Endothelial cell of umbilical vein (primary cell): ENCODE data around the gene BIRC2. TPM values are rescaled to one million over a fixed set of nuclear protein-coding genes. Genes with fewer than 3 reads are reported as not detected.

Experiments used
- BruUV-seq: library from RNA; stranded (reverse); fragments of 400-500 nt; replicated peaks from 2 replicates; lab custom pipeline; 2021; lab: Mats Ljungman, UMichigan
- CTCF ChIA-PET: fragments of 300-600, 350-600 bp; sonication (Branson Sonifier 250); formaldehyde crosslinking; loops from one replicate; lab custom pipeline; 2021; ENCODE audit warnings: antibody characterized with exemption, inconsistent platforms; lab: Charles Lee
- POLR2A ChIA-PET: fragments of 300-600, 350-600 bp; sonication (Branson Sonifier 250); formaldehyde crosslinking; loops from one replicate; lab custom pipeline; 2021; ENCODE audit warnings: antibody characterized with exemption, inconsistent platforms; lab: Charles Lee
- DNase-seq: peaks from one replicate; pipeline ENCODE4 v3.0.0-alpha.2; 2011; ENCODE audit warnings: low read depth, low spot score
- FAIRE-seq: peaks from 2 replicates; lab custom pipeline; 2011; peaks lifted over from hg19 to GRCh38; lab: Jason Lieb, UNC
- H2AFZ ChIP-seq: 2 replicates; pipeline ENCODE4 v1.6.0; 2012; ENCODE audit warnings: low read depth, low read length, control low read depth, inconsistent platforms
- H3K27ac ChIP-seq: 2 replicates; pipeline ENCODE4 v1.5.1; 2011; ENCODE audit warnings: low read depth, mild to moderate bottlenecking, control low read depth, low read length, moderate library complexity; ENCODE audit not compliant: insufficient read depth
- H3K27me3 ChIP-seq, 2 experiments: 2 replicates each; pipeline versions ENCODE4 v1.6.0 to v1.6.1; 2011; ENCODE audit warnings: low read length in 2 of 2, mixed read lengths in 1 of 2; ENCODE audit not compliant: control insufficient read depth in 2 of 2, insufficient read depth in 2 of 2
- H3K36me3 ChIP-seq, 2 experiments: 2 replicates in 1 of 2; 3 replicates in 1 of 2; pipeline ENCODE4 v1.5.1; 2011; ENCODE audit warnings: low read length in 2 of 2, mild to moderate bottlenecking in 1 of 2, moderate library complexity in 1 of 2; ENCODE audit not compliant: control insufficient read depth in 2 of 2, insufficient read depth in 2 of 2; ENCODE audit errors: extremely low read depth in 1 of 2
- H3K4me1 ChIP-seq: 3 replicates; pipeline ENCODE4 v1.5.1; 2011; ENCODE audit warnings: mild to moderate bottlenecking, low read length; ENCODE audit not compliant: control insufficient read depth, insufficient read depth; ENCODE audit errors: extremely low read depth
- H3K4me2 ChIP-seq: 2 replicates; pipeline ENCODE4 v1.6.1; 2011; ENCODE audit warnings: low read length, control low read depth, mixed read lengths; ENCODE audit not compliant: insufficient read depth
- H3K4me3 ChIP-seq, 3 experiments: fragments of 200-600 bp in 1 of 3; sonication (generic), shearing (Covaris generic) in 1 of 3; replicated peaks in 1 of 3; 2 replicates each; pipeline ENCODE4 v1.5.1; 2011 to 2016; ENCODE audit warnings: control low read depth in 3 of 3, low read length in 3 of 3, mild to moderate bottlenecking in 2 of 3, inconsistent platforms in 1 of 3, low read depth in 1 of 3, moderate library complexity in 1 of 3; ENCODE audit not compliant: insufficient read depth in 1 of 3
- H3K79me2 ChIP-seq: 2 replicates; pipeline ENCODE4 v1.6.0; 2012; ENCODE audit warnings: low read length, inconsistent platforms; ENCODE audit not compliant: control insufficient read depth, insufficient read depth
- H3K9ac ChIP-seq: replicated peaks from 2 replicates; pipeline ENCODE3; 2011; ENCODE audit warnings: low read length, control low read depth; ENCODE audit not compliant: insufficient read depth; ENCODE audit errors: extremely low read depth
- H3K9me1 ChIP-seq: replicated peaks from 3 replicates; pipeline ENCODE4 v1.6.0; 2011; ENCODE audit warnings: mild to moderate bottlenecking, low read length; ENCODE audit not compliant: control insufficient read depth, insufficient read depth; ENCODE audit errors: extremely low read depth
- H3K9me3 ChIP-seq: replicated peaks from 2 replicates; pipeline ENCODE4 v1.5.1; 2012; ENCODE audit warnings: low read length, inconsistent platforms; ENCODE audit not compliant: control insufficient read depth, insufficient read depth
- H4K20me1 ChIP-seq: replicated peaks from 2 replicates; pipeline ENCODE3; 2011; ENCODE audit warnings: mild to moderate bottlenecking, low read length; ENCODE audit not compliant: control insufficient read depth, insufficient read depth; ENCODE audit errors: extremely low read depth
- EZH2 ChIP-seq: IDR thresholded peaks from 2 replicates; pipeline ENCODE4 v1.6.1; 2012; ENCODE audit warnings: borderline replicate concordance, low read depth, mild to moderate bottlenecking, moderate library complexity, low read length, inconsistent platforms; ENCODE audit not compliant: severe bottlenecking
- FOS ChIP-seq: IDR thresholded peaks from 2 replicates; pipeline ENCODE4 v1.6.1; 2011; ENCODE audit warnings: mild to moderate bottlenecking, low read length, moderate library complexity, borderline replicate concordance; ENCODE audit not compliant: insufficient read depth
- GATA2 ChIP-seq: IDR thresholded peaks from 2 replicates; pipeline ENCODE4 v1.7.0; 2011; ENCODE audit warnings: low read depth, mild to moderate bottlenecking, moderate library complexity, mixed read lengths, low read length; ENCODE audit not compliant: insufficient read length, insufficient read depth
- JUN ChIP-seq: IDR thresholded peaks from 2 replicates; pipeline ENCODE4 v1.6.1; 2011; ENCODE audit warnings: borderline replicate concordance, low read depth; ENCODE audit not compliant: insufficient read length, insufficient read depth
- MAX ChIP-seq: IDR thresholded peaks from 2 replicates; pipeline ENCODE4 v1.6.1; 2011; ENCODE audit not compliant: insufficient read depth, insufficient read length
- MYC ChIP-seq: IDR thresholded peaks from one replicate; pipeline ENCODE4 v1.6.1; 2011; ENCODE audit warnings: mild to moderate bottlenecking, low read depth, low read length
- POLR2A ChIP-seq: IDR thresholded peaks from 2 replicates; pipeline ENCODE4 v1.6.1; 2012; ENCODE audit warnings: low read depth, mild to moderate bottlenecking, control low read depth, low read length
- POLR2AphosphoS5 ChIP-seq: IDR thresholded peaks from 2 replicates; pipeline ENCODE4 v1.6.1; 2012; ENCODE audit warnings: low read depth, mild to moderate bottlenecking, control low read depth, low read length, moderate library complexity; ENCODE audit not compliant: insufficient read depth
- dilution Hi-C: fragments of 300-500 bp; cut with MboI; formaldehyde crosslinking; loops from one replicate; pipeline ENCODE4 v1.15.0; 2019; ENCODE audit warnings: low sequenced_read_pairs; ENCODE audit not compliant: extremely low pct_ligation_motif_present
- intact Hi-C: fragments of 100-400 bp; cut with micrococcal nuclease; formaldehyde crosslinking; loops from one replicate; pipeline ENCODE4 v1.10.0; 2022
- polyA plus RNA-seq, 4 experiments: library from polyadenylated mRNA; depleted of rRNA in 3 of 4; stranded (reverse) in 3 of 4; unstranded in 1 of 4; fragments of >200 nt; gene quantifications; 2 replicates each; pipeline versions ENCODE4 v1.2.1 to v1.2.3, GENCODE V29; 2011 to 2012; ENCODE audit warnings: missing spikeins in 1 of 4
- total RNA-seq: library from RNA; stranded (reverse); gene quantifications from 2 replicates; pipeline ENCODE4 v1.2.3, GENCODE V29; 2021
- TF ChIP-seq, protein P1 (sequence below), 2 donors: IDR thresholded peaks; 1 replicate in 1 of 2; 2 replicates in 1 of 2; pipeline ENCODE4 v1.5.1; 2011; ENCODE audit warnings: low read length in 2 of 2, mild to moderate bottlenecking in 2 of 2, moderate library complexity in 2 of 2, control low read depth in 1 of 2, inconsistent platforms in 1 of 2, low read depth in 1 of 2; ENCODE audit not compliant: insufficient read depth in 1 of 2; ENCODE audit errors: extremely low read depth in 1 of 2

Gene BIRC2
- total and polyA plus RNA-seq, 2 donors (not counting 3 experiments of a cell fraction or from before 2014, with no cell fraction given), result 42.8 to 47.3 TPM

DNA sequence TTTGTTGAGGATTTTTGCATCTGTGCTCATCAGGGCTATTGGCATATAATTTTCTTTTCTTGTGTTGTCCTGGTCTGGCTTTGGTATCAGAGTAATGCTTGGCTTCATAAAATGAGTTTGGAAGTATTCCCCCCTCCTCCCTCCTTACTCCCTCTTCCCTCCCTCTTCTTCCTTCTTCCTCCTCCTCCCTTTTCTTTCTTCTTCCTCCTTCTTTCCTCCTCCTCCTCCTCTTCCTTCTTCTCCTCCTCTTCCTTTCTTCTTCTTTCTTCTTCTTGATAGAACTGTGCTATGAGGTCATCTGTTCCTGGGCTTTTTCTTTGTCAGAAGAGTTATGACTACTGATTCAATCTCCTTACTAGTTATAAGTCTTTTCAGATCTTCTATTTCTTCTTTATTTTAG is 10.1 kb downstream of the BIRC2 start:
- Histone ChIP-seq H4K20me1 (no peaks in the 10 kb centered on the region), H3K79me2 (peaks cover 87% of the 10 kb centered on the region), H3K4me1 (no peaks in the 10 kb centered on the region), H3K27ac (no peak overlapping the region), H2AFZ (no peak overlapping the region), H3K4me3 (no peak overlapping the region), H3K9me1 (no peaks in the 10 kb centered on the region), H3K9ac (no peak overlapping the region), H3K9me3 (no peaks in the 10 kb centered on the region), H3K27me3 (no peaks in the 10 kb centered on the region), H3K36me3 (peaks cover 6 to 14% of the 10 kb centered on the region in 2 experiments), H3K4me2 (no peak overlapping the region)
- DNase-seq, result no peak
- BruUV-seq, result no TSS peak
- TF ChIP-seq JUN, result no peak
- TF ChIP-seq GATA2, result no peak
- TF ChIP-seq, protein P1, sequence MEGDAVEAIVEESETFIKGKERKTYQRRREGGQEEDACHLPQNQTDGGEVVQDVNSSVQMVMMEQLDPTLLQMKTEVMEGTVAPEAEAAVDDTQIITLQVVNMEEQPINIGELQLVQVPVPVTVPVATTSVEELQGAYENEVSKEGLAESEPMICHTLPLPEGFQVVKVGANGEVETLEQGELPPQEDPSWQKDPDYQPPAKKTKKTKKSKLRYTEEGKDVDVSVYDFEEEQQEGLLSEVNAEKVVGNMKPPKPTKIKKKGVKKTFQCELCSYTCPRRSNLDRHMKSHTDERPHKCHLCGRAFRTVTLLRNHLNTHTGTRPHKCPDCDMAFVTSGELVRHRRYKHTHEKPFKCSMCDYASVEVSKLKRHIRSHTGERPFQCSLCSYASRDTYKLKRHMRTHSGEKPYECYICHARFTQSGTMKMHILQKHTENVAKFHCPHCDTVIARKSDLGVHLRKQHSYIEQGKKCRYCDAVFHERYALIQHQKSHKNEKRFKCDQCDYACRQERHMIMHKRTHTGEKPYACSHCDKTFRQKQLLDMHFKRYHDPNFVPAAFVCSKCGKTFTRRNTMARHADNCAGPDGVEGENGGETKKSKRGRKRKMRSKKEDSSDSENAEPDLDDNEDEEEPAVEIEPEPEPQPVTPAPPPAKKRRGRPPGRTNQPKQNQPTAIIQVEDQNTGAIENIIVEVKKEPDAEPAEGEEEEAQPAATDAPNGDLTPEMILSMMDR (IDR thresholded peaks at IDR 0.05; ENCODE audit: extremely low read depth in 1 of 2, insufficient read depth in 1 of 2, low read depth in 1 of 2, low read length in 2 of 2), result no peak
- no peak for TF ChIP-seq MAX
- no peak for TF ChIP-seq POLR2AphosphoS5
- no peak for TF ChIP-seq POLR2A
- TF ChIP-seq EZH2, result no peak
- no peak for TF ChIP-seq FOS
- TF ChIP-seq MYC, result no peak
- ChIA-PET POLR2A (no interaction called here), CTCF (no interaction called here)
- intact Hi-C loops (no loop called here), dilution Hi-C loops (no loop called here)
- FAIRE-seq, result no peak
